Measurements from ENCODE around the gene MAPKAPK5.
"Not testable (repeated sequence)": the region's sequence is repeated elsewhere in the genome, so short reads cannot be mapped to it uniquely, and the experiment has no call there.

Gene MAPKAPK5

GRCh38 chr12:111828338-111828979, 13.6 kb upstream of the MAPKAPK5 start:
- Histone ChIP-seq H3K4me3 (ENCODE audit: insufficient read length, low read depth) (no peak overlapping the region), H3K9ac (ENCODE audit: insufficient read length, low read depth) (no peak overlapping the region), H3K36me3 (ENCODE audit: insufficient read depth, insufficient read length, low read length) (no peaks in the 10 kb centered on the region), H3K4me1 (ENCODE audit: insufficient read depth, insufficient read length) (no peaks in the 10 kb centered on the region), H3K9me3 (ENCODE audit: insufficient read depth, low read length) (no peaks in the 10 kb centered on the region), H3K27me3 (ENCODE audit: insufficient read depth, insufficient read length) (no peaks in the 10 kb centered on the region)
- DNase-seq (ENCODE audit: low read depth, low spot score), result no peak
- TF ChIP-seq ZNF274 (IDR thresholded peaks at IDR 0.05; ENCODE audit: low read depth, low read length) (no peak), YY1 (IDR thresholded peaks at IDR 0.05; ENCODE audit: insufficient read depth, insufficient read length) (no peak), SUZ12 (IDR thresholded peaks at IDR 0.05; ENCODE audit: extremely low read depth, insufficient read depth, insufficient read length) (no peak)

- H3K9me3 ChIP-seq (ENCODE audit: insufficient read depth, low read length); H3K36me3 ChIP-seq (ENCODE audit: insufficient read depth, insufficient read length, low read length); H3K4me1 ChIP-seq (ENCODE audit: insufficient read depth, insufficient read length); H3K4me3 ChIP-seq (ENCODE audit: insufficient read length, low read depth); H3K27me3 ChIP-seq (ENCODE audit: insufficient read depth, insufficient read length); DNase-seq (ENCODE audit: low read depth, low spot score); H3K9ac ChIP-seq (ENCODE audit: insufficient read length, low read depth): not testable (repeated sequence)
Measured at GRCh38 chr12:111829635-111830034, 12.4 kb upstream of the MAPKAPK5 start.

GRCh38 chr12:111834740-111835386, 7.2 kb upstream of the MAPKAPK5 start:
- Histone ChIP-seq H3K36me3 (ENCODE audit: insufficient read depth, insufficient read length, low read length) (peaks cover 12% of the 10 kb centered on the region), H3K9ac (ENCODE audit: insufficient read length, low read depth) (peak overlapping the region; percentile 32)
- not testable (repeated sequence) for DNase-seq (ENCODE audit: low read depth, low spot score); H3K4me1 ChIP-seq (ENCODE audit: insufficient read depth, insufficient read length); H3K4me3 ChIP-seq (ENCODE audit: insufficient read length, low read depth); H3K27me3 ChIP-seq (ENCODE audit: insufficient read depth, insufficient read length); H3K9me3 ChIP-seq (ENCODE audit: insufficient read depth, low read length)

GRCh38 chr12:111835531-111836181, 6.4 kb upstream of the MAPKAPK5 start:
- not testable (repeated sequence) for H3K9ac ChIP-seq (ENCODE audit: insufficient read length, low read depth); H3K4me1 ChIP-seq (ENCODE audit: insufficient read depth, insufficient read length); H3K4me3 ChIP-seq (ENCODE audit: insufficient read length, low read depth); H3K27me3 ChIP-seq (ENCODE audit: insufficient read depth, insufficient read length); H3K9me3 ChIP-seq (ENCODE audit: insufficient read depth, low read length); DNase-seq (ENCODE audit: low read depth, low spot score)
- H3K36me3 ChIP-seq (ENCODE audit: insufficient read depth, insufficient read length, low read length), result peaks cover 20% of the 10 kb centered on the region

- H3K9ac ChIP-seq (ENCODE audit: insufficient read length, low read depth), result no peak overlapping the region
- DNase-seq (ENCODE audit: low read depth, low spot score), result no peak
- no peak overlapping the region for H3K4me3 ChIP-seq (ENCODE audit: insufficient read length, low read depth)
- H3K36me3 ChIP-seq (ENCODE audit: insufficient read depth, insufficient read length, low read length), result peaks cover 21% of the 10 kb centered on the region
- TF ChIP-seq SUZ12 (IDR thresholded peaks at IDR 0.05; ENCODE audit: extremely low read depth, insufficient read depth, insufficient read length) (no peak), ZNF274 (IDR thresholded peaks at IDR 0.05; ENCODE audit: low read depth, low read length) (no peak), YY1 (IDR thresholded peaks at IDR 0.05; ENCODE audit: insufficient read depth, insufficient read length) (no peak)
- peaks cover 7% of the 10 kb centered on the region; the same call in 1 of the 2 replicates for H3K9me3 ChIP-seq (ENCODE audit: insufficient read depth, low read length)
- no peaks in the 10 kb centered on the region for H3K27me3 ChIP-seq (ENCODE audit: insufficient read depth, insufficient read length)
- H3K4me1 ChIP-seq (ENCODE audit: insufficient read depth, insufficient read length), result no peaks in the 10 kb centered on the region
Measured at GRCh38 chr12:111838353-111838752, 3.7 kb upstream of the MAPKAPK5 start.

- no peaks in the 10 kb centered on the region for H3K27me3 ChIP-seq (ENCODE audit: insufficient read depth, insufficient read length)
- H3K9me3 ChIP-seq (ENCODE audit: insufficient read depth, low read length), result peaks cover under 1% of the 10 kb centered on the region; the same call in 1 of the 2 replicates
- TF ChIP-seq SUZ12 (IDR thresholded peaks at IDR 0.05; ENCODE audit: extremely low read depth, insufficient read depth, insufficient read length), result no peak
- no peak for TF ChIP-seq ZNF274 (IDR thresholded peaks at IDR 0.05; ENCODE audit: low read depth, low read length)
- no peak for TF ChIP-seq YY1 (IDR thresholded peaks at IDR 0.05; ENCODE audit: insufficient read depth, insufficient read length)
- DNase-seq (ENCODE audit: low read depth, low spot score), result no peak
- H3K4me1 ChIP-seq (ENCODE audit: insufficient read depth, insufficient read length), result no peaks in the 10 kb centered on the region
- peak overlapping the region; percentile 89 for H3K9ac ChIP-seq (ENCODE audit: insufficient read length, low read depth)
- peak overlapping the region; percentile 87 for H3K4me3 ChIP-seq (ENCODE audit: insufficient read length, low read depth)
- peaks cover 41% of the 10 kb centered on the region for H3K36me3 ChIP-seq (ENCODE audit: insufficient read depth, insufficient read length, low read length)
Measured at GRCh38 chr12:111840807-111841206, 1.2 kb upstream of the MAPKAPK5 start.

- no peaks in the 10 kb centered on the region for H3K9me3 ChIP-seq (ENCODE audit: insufficient read depth, low read length)
- H3K36me3 ChIP-seq (ENCODE audit: insufficient read depth, insufficient read length, low read length), result peaks cover 45% of the 10 kb centered on the region
- H3K4me3 ChIP-seq (ENCODE audit: insufficient read length, low read depth), result peak overlapping the region; percentile 87
- TF ChIP-seq SUZ12 (IDR thresholded peaks at IDR 0.05; ENCODE audit: extremely low read depth, insufficient read depth, insufficient read length) (no peak), ZNF274 (IDR thresholded peaks at IDR 0.05; ENCODE audit: low read depth, low read length) (no peak), YY1 (IDR thresholded peaks at IDR 0.05; ENCODE audit: insufficient read depth, insufficient read length) (no peak)
- no peak for DNase-seq (ENCODE audit: low read depth, low spot score)
- H3K27me3 ChIP-seq (ENCODE audit: insufficient read depth, insufficient read length), result no peaks in the 10 kb centered on the region
- no peaks in the 10 kb centered on the region for H3K4me1 ChIP-seq (ENCODE audit: insufficient read depth, insufficient read length)
- H3K9ac ChIP-seq (ENCODE audit: insufficient read length, low read depth), result peak overlapping the region; percentile 89
Measured at GRCh38 chr12:111841236-111841749, 735 bp upstream of the MAPKAPK5 start.
